Neural cell (in vitro differentiated cells): ENCODE measurements around the gene SLC25A21. TPM values are rescaled to one million over a fixed set of nuclear protein-coding genes. Genes with fewer than 3 reads are reported as not detected.

ENCODE experiments used
- H2AFZ ChIP-seq: fragments of 200-600, 300-800 bp; sonication (generic), shearing (Covaris generic); 2 replicates; pipeline ENCODE4 v1.6.0; 2014; ENCODE audit warnings: low read depth, mild to moderate bottlenecking, antibody characterized with exemption, low read length, moderate library complexity
- H3F3A ChIP-seq: fragments of 200-600 bp; shearing (Covaris generic); 2 replicates; pipeline ENCODE4 v1.6.1; 2016; ENCODE audit warnings: mild to moderate bottlenecking, moderate library complexity, mixed read lengths, antibody characterized with exemption, low read length; ENCODE audit not compliant: insufficient read depth, poor library complexity, severe bottlenecking
- H3K27ac ChIP-seq: fragments of 200-600, 300-800 bp; sonication (generic), shearing (Covaris generic); 2 replicates; pipeline ENCODE4 v1.5.1; 2014; ENCODE audit warnings: mild to moderate bottlenecking, low read length, moderate library complexity
- H3K27me3 ChIP-seq: fragments of 300-800, 200-600 bp; sonication (generic), shearing (Covaris generic); 2 replicates; pipeline ENCODE4 v1.6.0; 2014; ENCODE audit warnings: mild to moderate bottlenecking, low read depth, low read length, moderate library complexity; ENCODE audit not compliant: insufficient read depth
- H3K36me3 ChIP-seq: fragments of 300-800, 200-600 bp; sonication (generic), shearing (Covaris generic); 2 replicates; pipeline ENCODE4 v1.5.1; 2014; ENCODE audit warnings: mild to moderate bottlenecking, antibody characterized with exemption, low read length, moderate library complexity; ENCODE audit not compliant: insufficient read depth
- H3K4me2 ChIP-seq: fragments of 300-800, 200-600 bp; sonication (generic), shearing (Covaris generic); 2 replicates; pipeline ENCODE4 v1.6.0; 2014; ENCODE audit warnings: mild to moderate bottlenecking, low read length
- H3K4me3 ChIP-seq: fragments of 300-800, 200-600 bp; sonication (generic), shearing (Covaris generic); 2 replicates; pipeline ENCODE4 v1.5.1; 2014; ENCODE audit warnings: mild to moderate bottlenecking, low read length, moderate library complexity
- H3K79me2 ChIP-seq: fragments of 200-600 bp; shearing (Covaris generic); replicated peaks from 2 replicates; pipeline ENCODE4 v1.6.0; 2014; ENCODE audit warnings: mild to moderate bottlenecking, low read length, moderate library complexity; ENCODE audit not compliant: insufficient read depth
- H3K9ac ChIP-seq: fragments of 300-800, 200-600 bp; sonication (generic), shearing (Covaris generic); 2 replicates; pipeline ENCODE4 v1.6.1; 2016; ENCODE audit warnings: mild to moderate bottlenecking, low read length, mixed read lengths
- H3K9me2 ChIP-seq: fragments of 200-600 bp; shearing (Covaris generic); 2 replicates; pipeline ENCODE4 v1.6.1; 2016; ENCODE audit warnings: mild to moderate bottlenecking, low read length, mixed read lengths; ENCODE audit not compliant: insufficient read depth
- H3K9me3 ChIP-seq: fragments of 200-600, 300-800 bp; sonication (generic), shearing (Covaris generic); 2 replicates; pipeline ENCODE4 v1.6.1; 2016; ENCODE audit warnings: mild to moderate bottlenecking, mixed run types, low read length, moderate library complexity, mixed read lengths
- H4K20me1 ChIP-seq: fragments of 200-600 bp; shearing (Covaris generic); 2 replicates; pipeline ENCODE4 v1.6.1; 2016; ENCODE audit warnings: mild to moderate bottlenecking, mixed run types; ENCODE audit not compliant: insufficient read depth
- CTCF ChIP-seq: fragments of 450-650 bp; IDR thresholded peaks from 2 replicates; pipeline ENCODE4 v1.5.1; 2014; ENCODE audit warnings: antibody characterized with exemption, mild to moderate bottlenecking, moderate library complexity; ENCODE audit not compliant: poor library complexity, severe bottlenecking
- EP300 ChIP-seq: fragments of 450-650 bp; conservative IDR thresholded peaks from 2 replicates; pipeline ENCODE4 v1.6.1; 2014; ENCODE audit warnings: antibody characterized with exemption, mild to moderate bottlenecking, moderate library complexity; ENCODE audit not compliant: poor library complexity, severe bottlenecking
- EZH2 ChIP-seq: fragments of 200-600, 300-800 bp; shearing (Covaris generic), sonication (generic); IDR thresholded peaks from 2 replicates; pipeline ENCODE4 v1.6.1; 2014; ENCODE audit warnings: antibody characterized with exemption, low read length, borderline replicate concordance, mild to moderate bottlenecking; ENCODE audit not compliant: insufficient read depth, poor library complexity, severe bottlenecking
- MXI1 ChIP-seq: fragments of 450-650 bp; conservative IDR thresholded peaks from 2 replicates; pipeline ENCODE4 v1.6.1; 2014; ENCODE audit warnings: antibody characterized with exemption, mild to moderate bottlenecking; ENCODE audit not compliant: poor library complexity, severe bottlenecking
- POLR2AphosphoS5 ChIP-seq: IDR thresholded peaks from 2 replicates; pipeline ENCODE4 v1.6.1; 2012
- RAD21 ChIP-seq: fragments of 450-650 bp; conservative IDR thresholded peaks from 2 replicates; pipeline ENCODE4 v1.6.1; 2014; ENCODE audit warnings: antibody characterized with exemption, mild to moderate bottlenecking, moderate library complexity
- REST ChIP-seq: IDR thresholded peaks from 2 replicates; pipeline ENCODE4 v1.6.1; 2012; ENCODE audit warnings: borderline replicate concordance
- SMC3 ChIP-seq: fragments of 450-650 bp; conservative IDR thresholded peaks from 2 replicates; pipeline ENCODE4 v1.6.1; 2014; ENCODE audit warnings: antibody characterized with exemption, mild to moderate bottlenecking, moderate library complexity; ENCODE audit not compliant: poor library complexity
- TAF1 ChIP-seq: IDR thresholded peaks from 2 replicates; pipeline ENCODE4 v1.6.1; 2012; ENCODE audit warnings: low read depth
- polyA plus RNA-seq: library from polyadenylated mRNA; depleted of rRNA; stranded (reverse); fragments of >200 nt; gene quantifications from 2 replicates; pipeline ENCODE4 v1.2.3, GENCODE V29; 2014

SLC25A21 gene
- polyA plus RNA-seq, 1 donor from 2014 or later, result 0.35 TPM

- Histone ChIP-seq H3F3A (peaks cover 4% of the 10 kb centered on the region), H3K27ac (no peak overlapping the region), H3K36me3 (no peaks in the 10 kb centered on the region), H3K9me3 (no peaks in the 10 kb centered on the region), H4K20me1 (no peaks in the 10 kb centered on the region), H3K4me3 (no peak overlapping the region), H3K27me3 (no peaks in the 10 kb centered on the region), H3K4me2 (no peak overlapping the region), H3K9me2 (no peaks in the 10 kb centered on the region), H3K79me2 (no peaks in the 10 kb centered on the region), H2AFZ (no peak overlapping the region), H3K9ac (no peak overlapping the region)
- TF ChIP-seq TAF1 (no peak), EP300 (no peak), SMC3 (no peak), EZH2 (no peak), REST (no peak), RAD21 (no peak), MXI1 (no peak), CTCF (no peak), POLR2AphosphoS5 (no peak)
These were observed 29.9 kb upstream of the SLC25A21 start for GRCh38 chr14:37202265-37202664.

GRCh38 chr14:37201724-37202123 lies 29.3 kb upstream of the SLC25A21 start:
- Histone ChIP-seq H3F3A (peaks cover 8% of the 10 kb centered on the region), H3K4me3 (no peak overlapping the region), H4K20me1 (no peaks in the 10 kb centered on the region), H3K9me2 (no peaks in the 10 kb centered on the region), H3K4me2 (no peak overlapping the region), H3K9ac (no peak overlapping the region), H3K36me3 (no peaks in the 10 kb centered on the region), H3K27ac (no peak overlapping the region), H3K9me3 (no peaks in the 10 kb centered on the region), H3K27me3 (no peaks in the 10 kb centered on the region), H3K79me2 (no peaks in the 10 kb centered on the region), H2AFZ (no peak overlapping the region)
- TF ChIP-seq POLR2AphosphoS5, result no peak
- no peak for TF ChIP-seq EZH2
- no peak for TF ChIP-seq EP300

GRCh38 chr14:37198907-37199306 lies 26.5 kb upstream of the SLC25A21 start:
- H3K4me2 ChIP-seq, result no peak overlapping the region
- TF ChIP-seq SMC3, result no peak
- TF ChIP-seq TAF1, result no peak
- no peak for TF ChIP-seq POLR2AphosphoS5
- no peak for TF ChIP-seq RAD21
- TF ChIP-seq CTCF, result no peak
- peak overlapping the region; percentile 71 for H3K4me3 ChIP-seq
- no peaks in the 10 kb centered on the region for H3K9me3 ChIP-seq
- no peaks in the 10 kb centered on the region for H4K20me1 ChIP-seq
- H3K9me2 ChIP-seq, result no peaks in the 10 kb centered on the region
- no peaks in the 10 kb centered on the region for H3K27me3 ChIP-seq
- no peak overlapping the region for H3K9ac ChIP-seq
- H2AFZ ChIP-seq, result no peak overlapping the region
- no peaks in the 10 kb centered on the region for H3K36me3 ChIP-seq
- peaks cover 8% of the 10 kb centered on the region for H3F3A ChIP-seq
- no peak overlapping the region for H3K27ac ChIP-seq
- no peaks in the 10 kb centered on the region for H3K79me2 ChIP-seq
